HEK293 (cell line): Measurements from ENCODE around the gene NDFIP2.

ENCODE experiments used
- REST ChIP-seq: fragments of 450-650 bp; formaldehyde crosslinking; IDR thresholded peaks from 2 replicates; pipeline ENCODE4 v1.5.1; 2016; ENCODE audit warnings: missing biosample characterization, missing genetic modification characterization
- ZBTB11 ChIP-seq: fragments of 450-650 bp; formaldehyde crosslinking; conservative IDR thresholded peaks from 2 replicates; pipeline ENCODE4 v1.5.1; 2016; ENCODE audit warnings: low read depth, missing biosample characterization, missing genetic modification characterization
- ZNF138 ChIP-seq: fragments of 450-650 bp; formaldehyde crosslinking; IDR thresholded peaks from 2 replicates; pipeline ENCODE4 v1.5.1; 2016; ENCODE audit warnings: missing biosample characterization, missing genetic modification characterization, borderline replicate concordance
- ZNF19 ChIP-seq: fragments of 450-650 bp; formaldehyde crosslinking; IDR thresholded peaks from 2 replicates; pipeline ENCODE4; 2016; ENCODE audit warnings: missing biosample characterization, missing genetic modification characterization, low read depth
- TF ChIP-seq, protein P1 (sequence below): fragments of 450-650 bp; formaldehyde crosslinking; IDR thresholded peaks from 2 replicates; pipeline ENCODE4 v1.5.1; 2016; ENCODE audit warnings: missing biosample characterization, missing genetic modification characterization
- TF ChIP-seq, protein P2 (sequence below): fragments of 450-650 bp; formaldehyde crosslinking; conservative IDR thresholded peaks from 2 replicates; pipeline ENCODE4 v1.5.1; 2016; ENCODE audit warnings: low read depth, missing biosample characterization, missing genetic modification characterization

- TF ChIP-seq ZNF19 (tag by site-specific recombination) (no peak), REST (tag by site-specific recombination) (no peak), ZBTB11 (tag by site-specific recombination) (no peak), ZNF138 (tag by site-specific recombination) (no peak)
- TF ChIP-seq, protein P1, sequence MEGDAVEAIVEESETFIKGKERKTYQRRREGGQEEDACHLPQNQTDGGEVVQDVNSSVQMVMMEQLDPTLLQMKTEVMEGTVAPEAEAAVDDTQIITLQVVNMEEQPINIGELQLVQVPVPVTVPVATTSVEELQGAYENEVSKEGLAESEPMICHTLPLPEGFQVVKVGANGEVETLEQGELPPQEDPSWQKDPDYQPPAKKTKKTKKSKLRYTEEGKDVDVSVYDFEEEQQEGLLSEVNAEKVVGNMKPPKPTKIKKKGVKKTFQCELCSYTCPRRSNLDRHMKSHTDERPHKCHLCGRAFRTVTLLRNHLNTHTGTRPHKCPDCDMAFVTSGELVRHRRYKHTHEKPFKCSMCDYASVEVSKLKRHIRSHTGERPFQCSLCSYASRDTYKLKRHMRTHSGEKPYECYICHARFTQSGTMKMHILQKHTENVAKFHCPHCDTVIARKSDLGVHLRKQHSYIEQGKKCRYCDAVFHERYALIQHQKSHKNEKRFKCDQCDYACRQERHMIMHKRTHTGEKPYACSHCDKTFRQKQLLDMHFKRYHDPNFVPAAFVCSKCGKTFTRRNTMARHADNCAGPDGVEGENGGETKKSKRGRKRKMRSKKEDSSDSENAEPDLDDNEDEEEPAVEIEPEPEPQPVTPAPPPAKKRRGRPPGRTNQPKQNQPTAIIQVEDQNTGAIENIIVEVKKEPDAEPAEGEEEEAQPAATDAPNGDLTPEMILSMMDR = 0 out of 2 replicates have a peak, but pooled peaks have one; percentile 20
- TF ChIP-seq, protein P2, sequence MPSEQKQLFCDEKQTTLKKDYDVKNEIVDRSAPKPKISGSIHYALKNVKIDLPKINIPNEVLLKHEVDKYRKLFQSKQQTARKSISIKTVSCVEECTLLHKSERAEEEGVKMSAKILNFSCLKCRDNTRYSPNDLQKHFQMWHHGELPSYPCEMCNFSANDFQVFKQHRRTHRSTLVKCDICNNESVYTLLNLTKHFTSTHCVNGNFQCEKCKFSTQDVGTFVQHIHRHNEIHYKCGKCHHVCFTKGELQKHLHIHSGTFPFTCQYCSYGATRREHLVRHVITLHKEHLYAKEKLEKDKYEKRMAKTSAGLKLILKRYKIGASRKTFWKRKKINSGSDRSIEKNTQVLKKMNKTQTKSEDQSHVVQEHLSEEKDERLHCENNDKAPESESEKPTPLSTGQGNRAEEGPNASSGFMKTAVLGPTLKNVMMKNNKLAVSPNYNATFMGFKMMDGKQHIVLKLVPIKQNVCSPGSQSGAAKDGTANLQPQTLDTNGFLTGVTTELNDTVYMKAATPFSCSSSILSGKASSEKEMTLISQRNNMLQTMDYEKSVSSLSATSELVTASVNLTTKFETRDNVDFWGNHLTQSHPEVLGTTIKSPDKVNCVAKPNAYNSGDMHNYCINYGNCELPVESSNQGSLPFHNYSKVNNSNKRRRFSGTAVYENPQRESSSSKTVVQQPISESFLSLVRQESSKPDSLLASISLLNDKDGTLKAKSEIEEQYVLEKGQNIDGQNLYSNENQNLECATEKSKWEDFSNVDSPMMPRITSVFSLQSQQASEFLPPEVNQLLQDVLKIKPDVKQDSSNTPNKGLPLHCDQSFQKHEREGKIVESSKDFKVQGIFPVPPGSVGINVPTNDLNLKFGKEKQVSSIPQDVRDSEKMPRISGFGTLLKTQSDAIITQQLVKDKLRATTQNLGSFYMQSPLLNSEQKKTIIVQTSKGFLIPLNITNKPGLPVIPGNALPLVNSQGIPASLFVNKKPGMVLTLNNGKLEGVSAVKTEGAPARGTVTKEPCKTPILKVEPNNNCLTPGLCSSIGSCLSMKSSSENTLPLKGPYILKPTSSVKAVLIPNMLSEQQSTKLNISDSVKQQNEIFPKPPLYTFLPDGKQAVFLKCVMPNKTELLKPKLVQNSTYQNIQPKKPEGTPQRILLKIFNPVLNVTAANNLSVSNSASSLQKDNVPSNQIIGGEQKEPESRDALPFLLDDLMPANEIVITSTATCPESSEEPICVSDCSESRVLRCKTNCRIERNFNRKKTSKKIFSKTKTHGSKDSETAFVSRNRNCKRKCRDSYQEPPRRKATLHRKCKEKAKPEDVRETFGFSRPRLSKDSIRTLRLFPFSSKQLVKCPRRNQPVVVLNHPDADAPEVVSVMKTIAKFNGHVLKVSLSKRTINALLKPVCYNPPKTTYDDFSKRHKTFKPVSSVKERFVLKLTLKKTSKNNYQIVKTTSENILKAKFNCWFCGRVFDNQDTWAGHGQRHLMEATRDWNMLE (tag by site-specific recombination) = no peak
Measured at GRCh38 chr13:79541426-79542049, 60.6 kb downstream of the NDFIP2 start.
